GM18519 (cell line): ENCODE results near the gene ABHD5.

ENCODE experiments used
- ATAC-seq: cut with Tn5 transposase; IDR thresholded peaks from one replicate; pipeline ENCODE4 v1.9.1; 2021; ENCODE audit warnings: mild to moderate bottlenecking, moderate library complexity; ENCODE audit not compliant: unreplicated experiment, low FRiP score

ABHD5 gene

DNA sequence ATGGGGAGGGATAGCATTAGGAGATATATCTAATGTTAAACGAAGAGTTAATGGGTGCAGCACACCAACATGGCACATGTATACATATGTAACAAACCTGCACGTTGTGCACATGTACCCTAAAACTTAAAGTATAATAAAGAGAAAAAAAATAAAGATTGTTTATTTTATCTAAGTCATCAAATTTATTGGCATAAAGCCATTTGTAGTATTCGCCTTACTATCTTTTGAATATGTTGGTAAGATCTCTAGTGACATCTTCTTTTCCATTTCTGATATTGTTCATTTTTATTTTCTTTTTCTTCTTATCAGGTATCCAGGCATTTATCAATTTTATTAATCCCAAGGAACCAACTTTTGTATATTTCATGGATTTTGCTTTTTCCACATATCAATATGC, 5.8 kb upstream of the ABHD5 start:
- no peak for ATAC-seq

DNA sequence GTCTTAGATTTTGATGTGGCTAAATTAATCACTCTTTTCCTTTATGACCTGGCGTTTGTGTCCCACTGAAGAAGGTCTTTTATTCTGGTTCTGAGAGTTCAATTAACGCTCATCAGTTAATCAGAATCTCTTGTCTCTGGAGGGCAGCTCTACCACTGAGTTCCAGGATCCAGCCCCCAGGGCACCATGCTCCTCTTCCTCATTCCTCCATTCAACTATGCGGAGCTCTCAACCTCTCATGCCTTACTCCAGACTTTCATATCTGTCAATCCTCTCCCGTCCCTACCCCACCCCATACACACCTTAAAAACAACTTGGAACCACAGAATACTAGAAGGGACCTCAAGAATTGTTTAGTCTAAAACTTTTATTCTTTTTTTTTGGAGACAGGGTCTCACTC, 4.8 kb upstream of the ABHD5 start:
- no peak for ATAC-seq

DNA sequence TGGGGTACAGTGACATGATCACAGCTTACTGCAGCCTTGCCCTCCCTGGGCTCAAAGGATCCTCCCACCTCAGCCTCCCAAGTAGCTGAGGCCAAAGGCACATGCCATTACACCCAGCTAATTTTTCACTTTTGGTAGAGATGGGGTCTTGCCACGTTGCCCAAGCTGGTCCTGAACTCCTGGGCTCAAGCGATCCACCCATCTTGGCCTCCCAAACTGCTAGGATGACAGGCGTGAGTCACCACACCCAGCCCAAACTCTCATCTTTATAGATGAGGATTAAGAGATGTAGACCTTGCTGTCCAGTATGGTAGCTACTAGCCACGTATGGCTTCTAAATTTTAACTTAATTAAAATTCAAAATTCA, 4.4 kb upstream of the ABHD5 start:
- ATAC-seq: no peak

DNA sequence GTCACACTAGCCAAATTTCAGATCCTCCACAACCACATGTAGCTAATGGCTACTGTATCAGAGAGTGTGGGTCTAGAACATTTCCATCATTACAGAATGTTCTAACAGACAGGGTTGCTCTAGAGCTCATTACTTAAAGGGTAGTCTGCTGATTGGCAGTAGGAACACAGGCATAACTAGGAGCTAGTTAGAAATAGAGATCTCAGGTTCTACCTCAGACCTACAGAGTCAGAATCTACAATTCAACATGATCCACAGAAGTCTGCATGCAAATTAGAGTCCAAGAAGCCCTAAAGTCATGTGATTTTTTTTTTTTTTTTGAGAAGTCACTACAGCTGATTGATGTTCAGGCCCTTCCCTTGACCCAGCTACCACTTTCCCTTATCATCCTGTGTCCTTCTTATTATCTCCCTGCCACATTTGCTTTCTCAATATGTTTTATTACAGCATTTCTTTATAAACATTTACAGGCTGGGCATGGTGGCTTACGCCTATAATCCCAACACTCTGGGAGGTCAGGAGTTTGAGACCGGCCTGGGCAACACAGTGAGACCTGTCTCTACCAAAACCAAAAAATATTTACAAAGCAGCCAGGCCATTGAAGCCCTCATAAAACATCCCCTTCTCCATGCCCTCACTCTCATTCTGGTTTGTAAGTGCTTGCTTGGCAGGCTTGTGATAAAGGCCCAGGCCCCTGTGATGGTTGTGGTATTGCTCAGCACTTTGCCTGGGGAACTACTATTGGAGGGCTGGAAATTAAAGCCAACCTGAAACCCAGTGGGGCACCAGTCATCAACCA, 3.8 kb upstream of the ABHD5 start:
- ATAC-seq: no peak

DNA sequence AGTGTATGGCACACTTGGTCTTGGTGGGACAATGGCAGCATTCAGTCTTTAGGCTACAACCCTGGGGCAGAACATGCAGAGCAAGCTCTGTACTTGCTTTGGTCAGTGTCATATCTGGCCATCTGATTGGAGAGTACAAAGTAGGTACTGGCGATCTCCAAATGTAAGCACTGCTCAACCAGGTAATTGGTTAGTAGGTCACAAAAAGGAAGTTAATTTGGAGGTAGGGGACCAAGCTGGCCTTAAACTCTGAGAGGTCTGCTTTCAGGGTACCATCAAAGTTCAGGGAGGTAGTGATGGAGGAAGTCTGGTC, 3.3 kb upstream of the ABHD5 start:
- no peak for ATAC-seq

DNA sequence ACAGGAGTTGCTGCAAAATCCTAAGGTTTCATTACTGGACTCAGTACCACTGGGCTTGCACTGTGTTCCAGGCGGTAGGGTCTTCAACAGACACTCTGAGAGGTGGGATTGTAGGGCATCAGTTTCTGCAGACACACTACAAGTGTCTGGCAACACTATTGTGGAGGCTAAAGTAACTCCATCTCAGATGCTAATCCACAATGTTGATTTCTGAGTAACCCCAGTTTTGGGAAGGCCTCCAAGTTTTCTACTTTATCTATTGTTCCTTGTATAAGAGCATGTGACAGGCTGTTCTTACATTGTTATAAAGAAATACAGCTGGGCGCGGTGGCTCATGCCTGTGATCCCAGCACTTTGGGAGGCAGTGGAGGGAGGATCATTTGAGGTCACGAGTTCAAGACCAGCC, 2.5 kb upstream of the ABHD5 start:
- no peak for ATAC-seq

DNA sequence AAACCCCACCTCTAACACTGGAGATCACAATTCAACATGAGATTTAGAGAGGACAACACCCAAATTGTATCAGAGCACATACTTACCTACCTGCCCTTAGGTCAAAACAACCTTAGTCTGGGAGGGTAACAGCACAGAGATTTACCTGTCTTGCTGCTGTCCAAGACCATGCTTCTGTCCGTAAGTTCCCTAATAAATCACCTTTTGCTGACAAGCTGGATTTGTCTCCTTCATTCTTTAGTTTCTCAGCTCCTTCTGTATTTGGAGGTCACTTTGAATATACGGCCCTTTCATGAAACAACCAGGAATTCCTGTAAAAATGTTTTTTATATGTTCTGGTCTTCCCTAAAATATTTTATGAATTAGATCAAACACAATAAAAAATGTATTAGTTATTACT, 1.6 kb upstream of the ABHD5 start:
- no peak for ATAC-seq

DNA sequence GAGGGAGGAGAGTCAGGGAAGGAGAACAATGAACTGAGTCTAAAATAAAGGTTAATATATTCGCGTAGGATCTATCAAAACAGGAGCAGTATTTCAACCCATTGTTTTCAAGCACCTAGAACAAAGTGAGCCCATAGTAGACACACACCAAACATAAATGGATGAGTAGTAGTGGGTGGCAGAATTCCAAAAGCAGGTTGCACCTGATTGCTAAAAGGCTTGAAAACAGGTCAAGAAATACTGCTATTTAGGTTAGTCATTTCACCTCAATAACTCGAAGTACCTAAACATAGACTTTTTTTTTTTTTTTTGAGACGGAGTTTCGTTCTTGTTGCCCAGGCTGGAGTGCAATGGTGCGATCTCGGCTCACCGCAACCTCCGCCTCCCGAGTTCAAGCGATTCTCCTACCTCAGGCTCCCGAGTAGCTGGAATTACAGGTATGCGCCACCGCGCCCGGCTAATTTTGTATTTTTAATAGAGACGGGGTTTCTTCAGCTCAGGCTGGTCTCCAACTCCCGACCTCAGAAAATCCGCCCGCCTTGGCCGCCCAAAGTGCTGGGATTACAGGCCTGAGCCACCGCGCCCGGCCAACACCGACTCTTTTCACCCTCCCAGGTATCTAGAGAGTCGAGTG, 855 bp upstream of the ABHD5 start:
- ATAC-seq: no peak

DNA sequence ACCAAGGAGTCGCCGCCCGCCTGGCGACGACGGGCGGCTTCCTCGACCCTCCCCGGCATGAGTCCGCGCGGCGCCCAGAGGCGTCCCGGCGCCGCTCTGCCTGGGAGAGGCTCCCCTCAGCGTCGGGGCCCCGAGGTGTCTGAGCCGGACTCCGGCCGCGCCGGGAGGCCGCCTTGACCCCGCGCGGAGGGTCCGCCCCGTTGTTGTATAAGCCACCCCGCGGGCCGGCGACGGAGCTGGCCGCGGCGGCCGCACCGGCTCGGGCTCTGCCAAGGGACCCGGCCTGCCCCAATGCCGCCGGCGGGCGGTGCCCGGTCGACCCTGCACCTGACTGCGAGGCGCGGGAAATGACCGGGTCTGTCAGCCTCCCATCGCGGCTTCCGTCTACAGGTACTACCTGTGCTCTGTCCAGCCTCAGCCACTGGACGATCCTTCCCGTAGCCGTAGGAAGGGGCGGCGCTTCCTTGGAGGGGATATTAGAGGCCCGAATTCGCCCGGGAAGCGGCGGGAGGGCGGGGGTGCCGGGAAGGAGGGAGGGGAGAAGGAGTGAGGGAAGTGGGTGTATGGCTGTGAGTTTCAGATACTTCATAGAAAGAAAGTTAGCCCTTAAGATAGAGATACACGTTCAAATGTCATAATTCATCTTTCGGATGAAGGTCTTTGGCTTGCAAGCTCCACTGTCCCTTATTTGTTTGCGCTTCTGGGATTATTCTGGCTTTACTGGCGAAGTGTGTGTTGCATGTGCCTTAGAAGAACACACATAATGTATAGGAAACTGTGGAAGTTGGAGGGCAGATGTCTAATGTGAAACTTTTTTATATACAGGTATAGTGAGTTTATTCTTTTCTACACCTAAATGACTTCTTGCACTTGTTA, 620 bp downstream of the ABHD5 start:
- peak; percentile 22 for ATAC-seq

DNA sequence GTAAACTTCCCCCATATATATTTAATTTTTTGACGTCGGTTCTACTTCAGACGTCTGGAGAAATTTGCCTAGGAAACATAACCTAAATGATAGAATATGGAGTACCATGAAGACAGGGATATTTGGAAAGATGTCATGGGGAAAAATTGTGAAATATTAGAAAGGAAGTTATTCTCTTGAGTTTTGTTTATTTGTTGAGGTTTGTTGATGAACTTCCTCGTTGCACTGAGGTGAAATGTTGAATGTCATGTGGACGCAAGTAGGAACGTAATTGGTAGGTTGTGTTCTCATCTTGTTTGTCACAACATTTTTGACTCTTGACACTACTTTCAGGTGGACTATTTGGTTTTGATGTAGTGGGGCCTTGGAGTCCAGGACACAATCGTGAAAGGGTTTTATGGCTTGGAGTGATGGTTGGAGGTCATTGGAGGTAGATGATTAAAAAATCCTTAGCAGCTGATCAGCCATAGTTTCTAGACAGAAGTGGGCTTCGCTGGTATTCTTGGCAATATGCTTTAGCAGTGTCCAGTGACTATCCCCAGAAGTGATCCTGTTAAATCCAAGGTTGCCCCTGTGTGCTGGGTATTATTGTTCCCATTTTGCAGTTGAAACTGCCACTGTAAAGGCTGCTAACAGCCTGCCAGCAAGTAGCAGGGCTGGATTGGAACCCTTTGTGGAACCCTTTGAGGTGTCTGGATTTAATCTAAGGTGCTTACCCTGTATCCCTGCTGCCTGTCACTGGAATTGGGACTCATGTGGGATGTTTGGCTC, 1.5 kb downstream of the ABHD5 start:
- ATAC-seq: no peak

DNA sequence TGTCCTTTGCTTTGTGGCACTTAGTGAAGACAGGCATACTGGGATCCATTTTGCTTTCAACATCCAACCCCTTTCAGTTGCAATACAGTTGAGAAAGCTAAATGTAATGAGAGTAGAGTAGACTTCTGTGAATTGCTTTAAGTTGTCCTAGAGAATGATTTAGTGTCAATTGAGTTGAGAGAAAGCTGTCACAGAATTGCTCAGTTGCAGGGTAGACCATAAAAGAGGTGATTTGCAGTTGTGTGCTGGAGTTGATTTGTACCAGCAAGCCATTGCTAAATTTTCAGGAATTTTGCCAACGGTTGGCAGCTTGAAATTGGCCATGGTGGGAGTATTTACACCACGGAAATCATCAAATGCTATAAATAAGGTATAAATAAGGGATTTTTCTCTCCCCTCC, 2.2 kb downstream of the ABHD5 start:
- no peak for ATAC-seq

DNA sequence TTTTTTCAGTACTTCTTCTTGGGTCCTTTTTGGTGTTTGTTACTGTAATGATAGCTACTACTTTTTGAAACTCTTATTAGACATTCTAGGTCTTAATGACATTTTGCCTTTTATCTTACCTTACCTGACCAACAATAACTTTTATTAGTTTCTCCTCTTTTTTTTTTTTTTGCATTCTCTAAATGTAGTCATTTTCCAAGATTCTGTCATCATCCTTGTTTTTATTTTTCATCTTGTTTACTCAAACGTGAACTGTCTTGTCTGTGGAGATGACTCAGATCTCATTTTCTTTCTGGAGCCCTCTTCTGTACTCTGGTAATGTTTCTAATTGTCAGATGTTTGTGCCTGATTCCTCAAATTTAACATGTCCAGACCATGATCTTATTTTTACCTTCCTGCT, 2.9 kb downstream of the ABHD5 start:
- no peak for ATAC-seq

DNA sequence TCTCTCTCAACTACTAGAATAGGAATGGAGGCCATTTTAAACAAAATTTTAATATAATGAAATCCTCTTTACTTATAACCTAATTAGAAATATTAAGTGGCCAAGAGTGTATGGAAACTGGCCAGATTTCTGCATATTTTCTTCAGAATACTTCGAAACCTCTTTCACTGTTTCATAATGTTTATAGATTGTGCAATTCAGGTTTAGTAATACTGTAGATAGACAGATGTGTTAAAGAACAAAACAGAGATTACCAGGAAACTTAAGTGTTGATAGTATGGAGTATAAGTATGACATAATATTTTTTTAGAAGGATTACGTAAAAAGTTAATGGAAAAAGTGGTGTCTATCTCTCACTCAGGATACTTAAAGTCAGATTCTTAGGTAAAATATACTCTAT, 4.7 kb downstream of the ABHD5 start:
- ATAC-seq: no peak

DNA sequence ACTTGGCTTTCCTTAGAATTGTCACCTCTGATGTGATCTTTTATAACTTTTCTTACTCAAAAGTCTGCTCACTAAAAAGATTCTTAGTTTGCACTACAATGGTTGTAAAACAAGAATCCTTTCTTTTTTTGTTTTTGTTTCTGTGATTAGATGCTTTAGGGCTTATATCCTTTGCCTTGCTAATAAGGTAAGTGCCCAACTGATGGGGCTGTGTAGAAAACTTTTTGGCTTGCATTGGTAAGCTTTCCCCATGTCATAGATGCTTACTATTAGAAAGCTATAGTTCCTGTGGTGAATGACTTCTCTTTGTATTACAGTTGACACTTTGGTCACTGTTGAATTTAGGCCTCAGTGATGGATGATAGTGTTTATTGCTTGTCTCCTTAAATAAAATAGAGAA, 5.1 kb downstream of the ABHD5 start:
- ATAC-seq: no peak

DNA sequence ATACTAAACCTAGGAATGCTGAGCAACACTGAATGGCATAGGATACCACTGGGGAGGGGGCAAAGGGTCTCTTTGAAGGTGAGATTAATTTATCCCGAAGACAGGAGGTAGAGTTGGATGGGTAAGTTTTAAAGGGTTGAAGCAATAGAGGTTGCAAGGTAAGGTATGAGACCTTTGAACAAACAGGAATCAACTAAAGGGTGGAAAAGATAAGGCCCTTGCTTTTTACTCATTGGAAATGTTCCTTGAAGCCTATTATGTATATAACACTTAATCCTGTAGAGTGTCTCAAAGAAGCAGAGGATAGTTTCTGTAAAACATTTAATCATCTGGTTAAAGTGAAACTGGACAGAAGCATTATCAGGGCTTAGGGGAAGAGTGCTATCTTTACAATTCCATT, 5.7 kb downstream of the ABHD5 start:
- no peak for ATAC-seq

DNA sequence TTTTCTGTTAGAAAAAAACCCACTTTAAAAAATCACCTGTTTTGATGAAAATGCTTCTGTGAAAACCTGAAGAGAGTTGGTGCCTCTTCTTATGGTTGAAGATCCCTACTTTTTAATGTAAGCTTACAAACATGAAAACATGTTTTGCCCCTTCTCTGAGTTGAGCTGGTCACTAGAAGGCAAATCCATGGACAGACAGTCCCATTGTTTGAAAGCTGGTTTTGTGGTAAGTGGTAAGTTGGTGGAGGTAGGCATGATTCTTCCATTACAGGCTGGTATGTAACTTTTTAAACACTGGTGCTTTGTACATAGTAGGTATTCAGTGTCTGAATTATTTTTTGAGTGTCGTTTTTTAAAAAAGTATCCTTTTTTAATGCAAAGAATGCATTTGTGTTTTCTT, 6.1 kb downstream of the ABHD5 start:
- no peak for ATAC-seq

DNA sequence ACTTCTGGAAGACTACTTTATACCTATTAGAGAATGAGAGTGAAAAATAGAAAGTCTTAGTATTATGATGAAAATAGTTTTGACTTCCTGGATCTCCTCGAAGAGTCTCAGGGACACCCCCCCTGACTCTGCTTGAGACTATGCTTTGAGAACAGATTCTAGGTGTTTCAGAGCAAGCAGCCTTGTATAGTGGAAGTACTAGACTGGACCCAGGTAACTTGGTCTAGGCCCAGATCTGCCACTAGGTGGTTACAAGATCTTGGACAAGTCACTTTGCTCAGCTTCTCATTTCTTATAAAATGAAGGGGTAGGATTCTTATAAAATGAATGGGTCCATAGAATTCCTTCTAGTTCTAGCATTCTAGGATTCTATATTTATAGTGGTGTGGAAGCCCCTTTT, 9.1 kb downstream of the ABHD5 start:
- peak; percentile 71 for ATAC-seq

DNA sequence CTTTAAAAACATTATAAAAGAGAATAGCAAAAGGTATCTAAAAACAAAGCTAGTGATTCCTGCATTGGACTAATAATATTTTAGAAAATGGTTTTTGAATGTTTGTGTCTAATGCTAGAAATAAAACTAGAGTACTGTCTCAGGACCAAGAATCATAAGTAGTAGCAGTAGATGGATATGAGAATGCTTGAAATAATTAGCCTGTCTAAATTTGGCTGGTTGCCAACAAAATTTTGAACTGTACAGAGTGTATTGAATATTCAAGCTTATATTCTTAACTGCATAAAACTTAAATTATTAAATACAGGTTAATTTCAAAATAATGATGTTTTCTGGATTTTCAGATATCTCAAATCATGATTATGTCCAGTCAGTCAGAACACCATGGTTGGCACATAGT, 14.0 kb downstream of the ABHD5 start:
- ATAC-seq: no peak

DNA sequence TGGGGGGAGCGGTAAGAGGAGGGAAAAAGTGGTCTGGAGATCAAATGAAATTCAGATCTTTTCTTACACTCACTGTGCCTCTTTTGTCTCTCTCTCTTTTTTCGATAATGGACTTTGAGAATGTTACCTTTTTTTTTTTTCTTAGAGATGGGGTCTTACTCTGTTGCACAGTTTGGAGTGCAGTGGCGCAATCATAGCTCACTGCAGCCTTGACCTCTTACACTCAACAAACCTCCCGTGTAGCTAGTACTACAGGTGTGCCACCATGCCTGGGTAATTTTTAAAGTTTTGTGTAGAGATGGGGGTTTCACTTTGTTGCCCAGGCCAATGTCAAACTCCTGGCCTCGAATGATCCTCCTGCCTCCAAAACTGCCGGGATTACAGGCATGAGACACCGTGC, 15.6 kb downstream of the ABHD5 start:
- ATAC-seq: no peak

DNA sequence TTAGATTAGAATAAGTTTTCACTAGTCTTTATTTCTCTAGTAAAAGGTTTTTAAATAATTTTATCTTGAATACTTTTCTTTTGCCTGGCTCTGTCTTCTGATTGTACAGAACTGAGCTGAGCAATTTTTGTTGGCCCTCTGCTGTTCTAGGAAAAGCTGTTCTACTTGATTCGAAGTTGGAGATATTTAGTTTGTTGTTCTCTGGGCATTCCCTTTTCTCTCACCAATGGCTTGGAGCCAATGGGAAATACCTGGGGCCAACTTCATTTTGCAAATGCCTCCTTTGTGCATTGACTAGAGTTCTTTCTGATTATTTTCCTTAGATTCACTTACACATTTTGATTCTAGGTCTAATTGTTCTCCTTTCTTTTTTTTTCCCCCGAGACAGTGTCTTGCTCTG, 16.5 kb downstream of the ABHD5 start:
- ATAC-seq: no peak

DNA sequence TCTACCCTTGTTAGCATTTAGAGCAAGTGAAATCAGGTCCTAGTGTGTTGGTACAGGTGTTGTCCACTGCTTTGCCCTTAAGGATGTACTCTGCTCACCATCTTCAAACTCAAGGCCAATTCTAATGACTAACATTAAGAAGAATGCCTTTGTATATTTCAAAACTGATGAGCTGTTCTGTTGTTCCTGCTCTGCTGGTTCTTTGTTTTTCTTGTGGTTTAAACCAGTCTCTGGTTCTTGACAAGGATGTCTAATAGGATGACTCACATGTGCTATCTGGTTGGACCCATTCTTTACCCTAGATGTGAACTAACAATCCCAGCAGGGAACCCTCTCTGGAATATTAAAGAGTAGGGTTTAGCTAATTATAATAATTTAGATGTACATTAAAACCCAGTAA, 17.3 kb downstream of the ABHD5 start:
- no peak for ATAC-seq
